GM12875 (cell line): ENCODE results near the gene PCTP.
A peak's percentile ranks its signal among the peaks of the same experiment; 100 is the strongest.

Experiments used
- H3K4me3 ChIP-seq: one replicate; pipeline ENCODE4 v1.5.1; 2011; ENCODE audit warnings: low read depth, low read length, control low read depth
- TF ChIP-seq, protein P1 (sequence below): IDR thresholded peaks from 2 replicates; pipeline ENCODE4 v1.5.1; 2011; ENCODE audit warnings: low read depth, mild to moderate bottlenecking, control low read depth, inconsistent platforms, low read length, moderate library complexity, borderline replicate concordance; ENCODE audit not compliant: insufficient read depth

Gene PCTP

DNA sequence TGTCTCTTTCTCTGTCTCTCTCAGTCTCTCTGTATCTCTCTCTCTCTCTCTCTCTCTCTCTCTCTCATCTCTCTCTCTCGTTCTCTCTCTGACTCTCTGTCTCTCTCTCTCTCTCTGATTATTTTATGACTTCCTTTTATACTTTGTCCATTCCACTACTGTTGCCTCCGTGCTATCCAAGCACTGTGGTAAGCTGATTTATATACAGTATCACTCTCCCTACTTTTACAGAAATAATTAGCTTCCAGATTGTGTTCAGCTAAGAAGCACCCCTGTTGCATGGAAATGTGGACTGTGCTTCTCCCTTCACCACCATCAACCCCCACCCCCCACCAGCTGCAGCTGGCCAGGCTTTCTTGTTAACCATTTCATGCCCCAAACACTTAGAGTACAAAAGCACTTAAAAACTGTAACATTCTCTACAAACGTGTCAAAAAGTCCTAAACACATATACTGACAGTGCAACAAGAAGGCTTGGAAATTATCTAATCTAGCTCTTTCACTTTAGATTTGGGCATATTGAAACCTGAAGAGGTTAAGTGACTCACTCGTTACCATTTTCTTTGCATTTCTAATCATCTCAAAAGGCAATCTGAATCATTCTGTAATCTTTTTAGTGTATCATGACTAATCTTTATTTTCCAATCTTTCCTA lies 16.6 kb upstream of the PCTP start:
- TF ChIP-seq, protein P1, sequence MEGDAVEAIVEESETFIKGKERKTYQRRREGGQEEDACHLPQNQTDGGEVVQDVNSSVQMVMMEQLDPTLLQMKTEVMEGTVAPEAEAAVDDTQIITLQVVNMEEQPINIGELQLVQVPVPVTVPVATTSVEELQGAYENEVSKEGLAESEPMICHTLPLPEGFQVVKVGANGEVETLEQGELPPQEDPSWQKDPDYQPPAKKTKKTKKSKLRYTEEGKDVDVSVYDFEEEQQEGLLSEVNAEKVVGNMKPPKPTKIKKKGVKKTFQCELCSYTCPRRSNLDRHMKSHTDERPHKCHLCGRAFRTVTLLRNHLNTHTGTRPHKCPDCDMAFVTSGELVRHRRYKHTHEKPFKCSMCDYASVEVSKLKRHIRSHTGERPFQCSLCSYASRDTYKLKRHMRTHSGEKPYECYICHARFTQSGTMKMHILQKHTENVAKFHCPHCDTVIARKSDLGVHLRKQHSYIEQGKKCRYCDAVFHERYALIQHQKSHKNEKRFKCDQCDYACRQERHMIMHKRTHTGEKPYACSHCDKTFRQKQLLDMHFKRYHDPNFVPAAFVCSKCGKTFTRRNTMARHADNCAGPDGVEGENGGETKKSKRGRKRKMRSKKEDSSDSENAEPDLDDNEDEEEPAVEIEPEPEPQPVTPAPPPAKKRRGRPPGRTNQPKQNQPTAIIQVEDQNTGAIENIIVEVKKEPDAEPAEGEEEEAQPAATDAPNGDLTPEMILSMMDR: no peak
- H3K4me3 ChIP-seq: no peak overlapping the region

DNA sequence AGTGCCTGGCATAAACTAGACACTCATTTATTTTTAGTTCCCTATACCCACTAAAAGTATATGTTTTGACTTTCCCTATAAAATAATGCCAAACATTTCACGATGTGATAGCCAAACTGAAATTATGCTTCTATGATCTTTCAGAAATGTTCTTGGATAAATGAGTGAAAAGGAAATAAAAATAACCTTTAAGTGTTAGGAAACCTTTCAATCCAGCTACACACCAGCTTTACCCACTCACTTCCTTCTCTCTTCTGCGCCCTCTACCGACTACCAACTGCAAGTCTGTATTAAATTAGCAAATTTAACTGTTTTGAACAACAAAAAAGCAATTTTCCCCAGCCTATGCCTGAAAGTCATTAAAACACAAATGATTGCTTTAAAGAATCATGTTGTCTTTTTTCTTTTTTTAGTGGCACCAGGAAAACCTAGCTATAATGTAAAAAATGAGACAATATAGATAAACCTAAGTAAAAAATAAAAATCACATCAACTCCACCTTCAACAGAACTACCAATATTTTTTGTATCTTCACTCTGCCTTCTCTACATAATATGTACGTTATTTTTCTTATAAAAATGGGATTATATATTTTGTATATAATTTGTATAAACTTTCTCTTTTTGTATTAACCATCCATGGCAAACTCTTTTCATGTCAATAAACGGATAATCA lies 15.0 kb upstream of the PCTP start:
- H3K4me3 ChIP-seq: no peak overlapping the region
- TF ChIP-seq, protein P1: peak; percentile 59

- no peak overlapping the region for H3K4me3 ChIP-seq
- TF ChIP-seq, protein P1: no peak
These were observed 12.8 kb upstream of the PCTP start for GRCh38 chr17:55737976-55738501.

- TF ChIP-seq, protein P1: no peak
- H3K4me3 ChIP-seq: no peak overlapping the region
These were observed 10.1 kb upstream of the PCTP start for GRCh38 chr17:55740511-55741355.

DNA sequence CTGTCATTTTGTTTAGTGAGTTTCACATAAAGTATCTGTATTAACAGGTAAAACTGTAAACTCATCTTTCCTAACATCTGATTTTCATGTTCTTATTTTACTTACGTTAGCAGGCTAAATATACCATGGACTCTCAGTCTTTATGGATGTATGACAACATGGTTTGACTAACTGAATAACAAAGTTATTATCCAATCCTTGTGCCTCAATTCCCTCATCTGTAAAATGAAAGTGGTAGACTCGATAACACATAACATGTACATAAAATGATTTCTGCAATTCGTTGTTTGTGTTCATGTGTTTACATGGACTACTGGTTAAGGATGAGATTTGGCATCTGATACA lies 9.5 kb upstream of the PCTP start:
- TF ChIP-seq, protein P1: no peak
- H3K4me3 ChIP-seq: no peak overlapping the region

GRCh38 chr17:55742272-55743102 lies 8.4 kb upstream of the PCTP start:
- TF ChIP-seq, protein P1: no peak
- H3K4me3 ChIP-seq: no peak overlapping the region
